ENCODE measurements around the gene FEZF2. TPM values are rescaled to one million over a fixed set of nuclear protein-coding genes. Genes with fewer than 3 reads are reported as not detected.

FEZF2 gene
- total RNA-seq, 1 experiment from 2014 or later: not detected

- DNase-seq (ENCODE audit: low read depth): no peak
These were observed 43.4 kb downstream of the FEZF2 start for GRCh38 chr3:62329971-62330370.

- DNase-seq (ENCODE audit: low read depth): no peak
These were observed 47.5 kb downstream of the FEZF2 start for GRCh38 chr3:62325896-62326295.

- DNase-seq (ENCODE audit: low read depth): no peak
These were observed 50.1 kb downstream of the FEZF2 start for GRCh38 chr3:62323241-62323640.
